ENCODE data around the gene SURF2.

Gene SURF2

GRCh38 chr9:133340916-133341315 lies 15.4 kb upstream of the SURF2 start:
- TF ChIP-seq CTCF (conservative IDR thresholded peaks at IDR 0.05), result no peak
- no peak overlapping the region for H3K27ac ChIP-seq

DNA sequence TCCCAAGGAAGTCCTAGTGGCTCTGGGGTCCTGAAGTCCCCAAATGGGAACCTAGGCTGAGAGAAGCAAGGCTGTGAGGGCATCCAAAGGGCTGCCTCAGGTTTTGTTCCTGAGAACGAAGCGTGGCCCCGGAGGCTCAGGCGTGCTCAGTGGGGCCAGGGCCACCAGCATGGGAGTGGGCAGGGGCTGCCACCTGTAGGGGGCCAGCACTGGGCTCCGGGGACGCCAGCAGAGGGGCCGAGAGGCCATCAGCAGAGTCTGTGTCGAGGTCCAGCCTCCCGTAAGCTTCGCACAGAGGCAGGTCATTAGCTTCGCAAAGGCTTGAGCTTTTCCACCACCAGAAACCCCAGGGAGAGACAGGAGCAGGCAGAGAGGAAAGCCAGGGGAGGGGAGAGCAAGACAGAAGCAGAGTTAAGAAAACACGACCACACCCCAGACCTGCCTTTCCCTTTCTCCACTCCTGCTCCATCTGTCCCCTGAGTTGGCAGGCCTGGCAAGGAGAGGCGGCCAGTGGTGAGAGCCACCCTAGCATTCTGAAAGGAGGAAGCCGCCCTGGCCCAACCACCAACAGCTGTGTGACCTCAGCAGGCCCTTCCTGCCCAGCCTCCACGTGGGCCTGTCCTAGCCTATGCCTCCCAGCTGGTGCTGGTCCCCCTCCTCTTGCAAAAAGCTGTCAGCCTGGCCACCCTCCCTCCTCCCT lies 14.8 kb upstream of the SURF2 start:
- TF ChIP-seq CTCF (conservative IDR thresholded peaks at IDR 0.05), result no peak
- no peak overlapping the region; the same call in 1 of the 2 replicates for H3K27ac ChIP-seq

DNA sequence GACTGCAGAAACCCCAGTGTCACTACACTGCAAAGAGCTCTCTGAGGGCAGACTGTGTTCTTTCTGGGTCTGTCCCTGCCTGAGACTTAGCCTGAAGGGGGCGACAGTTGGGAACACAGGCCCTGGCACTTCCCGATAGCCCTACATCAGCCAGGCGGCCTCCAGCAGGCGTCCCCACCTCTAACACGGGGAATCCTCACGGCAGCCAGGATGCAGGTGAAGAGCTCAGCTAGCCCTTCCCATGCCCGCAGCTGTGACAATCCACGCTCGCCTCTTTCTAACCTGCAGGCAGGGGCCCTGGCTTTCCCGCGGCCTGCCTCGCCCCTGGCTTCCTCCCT lies 14.3 kb upstream of the SURF2 start:
- TF ChIP-seq CTCF (conservative IDR thresholded peaks at IDR 0.05), result peak; percentile 46
- H3K27ac ChIP-seq, result no peak overlapping the region; the same call in 1 of the 2 replicates

DNA sequence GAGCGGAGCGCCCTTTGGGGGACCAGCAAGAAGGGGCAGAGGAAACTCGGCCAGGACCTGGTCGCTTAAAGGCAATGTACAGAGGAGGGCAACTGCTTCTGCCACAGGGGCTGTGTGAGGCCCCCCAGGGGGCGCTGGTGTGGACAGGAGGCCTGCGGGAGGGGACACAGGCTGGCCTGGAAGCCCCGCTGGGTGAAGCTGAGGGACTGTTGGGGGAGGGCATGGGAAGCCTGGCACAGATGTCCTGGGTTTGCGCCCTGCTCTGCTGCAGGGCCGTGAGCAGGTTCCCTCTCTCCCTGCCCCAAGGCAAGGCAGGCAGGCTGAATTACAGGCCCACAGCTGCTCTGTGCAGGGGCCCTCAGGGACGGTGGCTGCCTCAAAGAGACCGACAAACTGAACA lies 13.8 kb upstream of the SURF2 start:
- no peak overlapping the region for H3K27ac ChIP-seq
- TF ChIP-seq CTCF (conservative IDR thresholded peaks at IDR 0.05), result 0 out of 2 replicates have a peak, but pooled peaks have one; percentile 23

- no peak for TF ChIP-seq CTCF (conservative IDR thresholded peaks at IDR 0.05)
- no peak overlapping the region for H3K27ac ChIP-seq
Observed at GRCh38 chr9:133344071-133344470, 12.3 kb upstream of the SURF2 start.

GRCh38 chr9:133344979-133345378 lies 11.4 kb upstream of the SURF2 start:
- no peak for TF ChIP-seq CTCF (conservative IDR thresholded peaks at IDR 0.05)
- no peak overlapping the region for H3K27ac ChIP-seq

GRCh38 chr9:133345596-133345995 lies 10.8 kb upstream of the SURF2 start:
- no peak overlapping the region for H3K27ac ChIP-seq
- TF ChIP-seq CTCF (conservative IDR thresholded peaks at IDR 0.05), result no peak

Data from VCaP (cell line).